ENCODE data around the gene DLEC1.

DLEC1 gene

DNA sequence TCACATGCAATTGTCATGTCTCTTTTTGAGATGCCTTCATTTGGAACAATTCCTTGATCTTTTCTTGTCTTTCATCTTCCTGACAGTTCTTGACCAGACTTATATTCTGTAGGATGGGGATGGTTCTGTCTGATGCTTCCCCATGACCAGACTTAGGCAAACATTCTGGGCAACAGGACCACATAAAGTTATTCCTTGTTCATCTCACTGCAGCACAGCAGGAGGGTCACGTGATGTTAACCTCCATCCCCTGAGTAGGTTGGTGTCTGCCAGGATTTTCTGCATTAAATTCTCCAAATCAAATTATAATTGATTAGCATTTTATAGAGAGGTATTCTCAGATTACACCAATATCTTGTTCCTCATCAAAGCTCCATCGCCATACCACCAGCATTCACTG is 7.8 kb downstream of the DLEC1 start:
- no peaks in the 10 kb centered on the region for H4K20me1 ChIP-seq (ENCODE audit: insufficient read depth, low read length)
- ATAC-seq (ENCODE audit: insufficient read depth, low read depth), result no peak
- H3K79me2 ChIP-seq (ENCODE audit: insufficient read depth, low read length), result no peaks in the 10 kb centered on the region
- H3K4me1 ChIP-seq (ENCODE audit: insufficient read depth, low read length), result no peaks in the 10 kb centered on the region
- DNase-seq, result no peak
- no peak overlapping the region for H3K9ac ChIP-seq (ENCODE audit: low read depth, low read length)
- no peaks in the 10 kb centered on the region for H3K27me3 ChIP-seq (ENCODE audit: insufficient read depth, low read length, poor library complexity)
- H3K4me3 ChIP-seq (ENCODE audit: low read depth in 1 of 2, low read length in 2 of 2), result no peak overlapping the region
- no peaks in the 10 kb centered on the region for H3K36me3 ChIP-seq (ENCODE audit: insufficient read depth, low read length)
- no peaks in the 10 kb centered on the region for H3K9me3 ChIP-seq (ENCODE audit: insufficient read depth, low read length, severe bottlenecking)
- H2AFZ ChIP-seq (ENCODE audit: low read depth, low read length), result no peak overlapping the region
- no peak overlapping the region for H3K4me2 ChIP-seq (ENCODE audit: insufficient read depth, low read length)
- no peak overlapping the region for H3K27ac ChIP-seq (ENCODE audit: low read length)
- TF ChIP-seq EZH2 (IDR thresholded peaks at IDR 0.05; ENCODE audit: borderline replicate concordance, low read depth, low read length, severe bottlenecking), result no peak
- TF ChIP-seq, protein P1, sequence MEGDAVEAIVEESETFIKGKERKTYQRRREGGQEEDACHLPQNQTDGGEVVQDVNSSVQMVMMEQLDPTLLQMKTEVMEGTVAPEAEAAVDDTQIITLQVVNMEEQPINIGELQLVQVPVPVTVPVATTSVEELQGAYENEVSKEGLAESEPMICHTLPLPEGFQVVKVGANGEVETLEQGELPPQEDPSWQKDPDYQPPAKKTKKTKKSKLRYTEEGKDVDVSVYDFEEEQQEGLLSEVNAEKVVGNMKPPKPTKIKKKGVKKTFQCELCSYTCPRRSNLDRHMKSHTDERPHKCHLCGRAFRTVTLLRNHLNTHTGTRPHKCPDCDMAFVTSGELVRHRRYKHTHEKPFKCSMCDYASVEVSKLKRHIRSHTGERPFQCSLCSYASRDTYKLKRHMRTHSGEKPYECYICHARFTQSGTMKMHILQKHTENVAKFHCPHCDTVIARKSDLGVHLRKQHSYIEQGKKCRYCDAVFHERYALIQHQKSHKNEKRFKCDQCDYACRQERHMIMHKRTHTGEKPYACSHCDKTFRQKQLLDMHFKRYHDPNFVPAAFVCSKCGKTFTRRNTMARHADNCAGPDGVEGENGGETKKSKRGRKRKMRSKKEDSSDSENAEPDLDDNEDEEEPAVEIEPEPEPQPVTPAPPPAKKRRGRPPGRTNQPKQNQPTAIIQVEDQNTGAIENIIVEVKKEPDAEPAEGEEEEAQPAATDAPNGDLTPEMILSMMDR (IDR thresholded peaks at IDR 0.05; ENCODE audit: borderline replicate concordance, extremely low read depth, low read length, poor library complexity, severe bottlenecking), result no peak

DNA sequence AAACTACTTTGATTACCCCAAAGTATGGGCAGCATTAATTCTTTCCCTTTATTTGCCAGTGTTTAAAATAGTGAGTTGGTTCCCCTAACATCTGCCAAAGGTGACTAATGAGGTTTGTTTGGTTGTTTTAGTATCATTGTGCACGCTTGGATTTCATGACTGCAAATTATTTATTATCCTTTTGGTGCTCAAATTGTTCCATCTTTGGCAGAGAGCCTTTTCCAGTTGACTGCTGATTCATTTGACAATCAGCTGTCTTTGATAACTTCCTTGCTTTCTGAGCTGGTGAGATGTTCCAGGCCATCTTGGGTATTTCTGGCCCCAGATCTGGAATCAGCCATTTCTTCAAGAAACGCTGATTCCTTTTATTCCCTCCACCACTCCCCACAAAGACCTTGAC is 8.9 kb downstream of the DLEC1 start:
- no peaks in the 10 kb centered on the region for H3K79me2 ChIP-seq (ENCODE audit: insufficient read depth, low read length)
- no peaks in the 10 kb centered on the region for H3K36me3 ChIP-seq (ENCODE audit: insufficient read depth, low read length)
- no peak overlapping the region for H3K4me3 ChIP-seq (ENCODE audit: low read depth in 1 of 2, low read length in 2 of 2)
- no peak overlapping the region for H3K9ac ChIP-seq (ENCODE audit: low read depth, low read length)
- DNase-seq (no peak), ATAC-seq (ENCODE audit: insufficient read depth, low read depth) (no peak)
- no peaks in the 10 kb centered on the region for H3K27me3 ChIP-seq (ENCODE audit: insufficient read depth, low read length, poor library complexity)
- TF ChIP-seq, protein P1 (IDR thresholded peaks at IDR 0.05; ENCODE audit: borderline replicate concordance, extremely low read depth, low read length, poor library complexity, severe bottlenecking), result no peak
- TF ChIP-seq EZH2 (IDR thresholded peaks at IDR 0.05; ENCODE audit: borderline replicate concordance, low read depth, low read length, severe bottlenecking), result no peak
- H3K4me2 ChIP-seq (ENCODE audit: insufficient read depth, low read length), result no peak overlapping the region
- no peak overlapping the region for H2AFZ ChIP-seq (ENCODE audit: low read depth, low read length)
- no peak overlapping the region for H3K27ac ChIP-seq (ENCODE audit: low read length)
- H4K20me1 ChIP-seq (ENCODE audit: insufficient read depth, low read length), result no peaks in the 10 kb centered on the region
- no peaks in the 10 kb centered on the region for H3K4me1 ChIP-seq (ENCODE audit: insufficient read depth, low read length)
- no peaks in the 10 kb centered on the region for H3K9me3 ChIP-seq (ENCODE audit: insufficient read depth, low read length, severe bottlenecking)

DNA sequence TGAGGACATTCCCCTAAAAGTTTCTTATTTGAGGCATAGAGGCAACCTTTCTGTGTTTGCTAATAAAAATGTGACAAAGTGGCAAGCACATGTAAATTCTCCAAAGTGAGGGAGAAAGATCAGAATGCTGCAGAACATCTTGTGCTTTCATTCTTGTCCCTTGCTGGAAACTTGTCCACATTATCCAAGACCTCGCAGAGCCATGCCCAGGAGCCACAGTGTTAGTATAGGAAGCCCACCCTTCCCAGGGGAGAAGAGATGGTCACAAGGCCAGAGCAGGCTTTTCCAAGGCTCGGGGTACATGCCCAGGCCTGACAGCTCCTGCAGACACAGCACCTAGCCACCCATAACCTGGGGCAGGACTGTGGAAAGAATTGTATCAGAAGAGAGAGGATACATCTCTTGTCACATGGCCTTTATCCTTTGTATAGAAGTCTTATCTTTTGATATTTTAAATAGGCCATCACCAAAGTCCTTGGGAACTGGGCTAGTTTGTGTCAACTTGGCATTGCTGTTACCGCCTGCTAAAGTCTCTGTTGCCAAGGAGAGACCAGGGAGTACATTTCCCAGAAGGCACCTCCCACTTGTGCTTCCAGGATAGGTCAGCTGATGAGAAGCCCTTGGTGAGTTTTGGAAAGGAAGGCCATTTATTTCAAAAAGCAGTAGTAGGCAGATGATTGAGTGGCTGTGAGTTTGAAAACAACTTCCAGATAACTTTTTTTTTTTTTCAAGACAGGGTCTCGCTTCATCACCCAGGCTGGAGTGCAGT is 10.5 kb downstream of the DLEC1 start:
- Histone ChIP-seq H3K36me3 (ENCODE audit: insufficient read depth, low read length) (no peaks in the 10 kb centered on the region), H3K4me2 (ENCODE audit: insufficient read depth, low read length) (no peak overlapping the region), H3K27ac (ENCODE audit: low read length) (no peak overlapping the region), H4K20me1 (ENCODE audit: insufficient read depth, low read length) (no peaks in the 10 kb centered on the region), H3K4me1 (ENCODE audit: insufficient read depth, low read length) (no peaks in the 10 kb centered on the region), H3K27me3 (ENCODE audit: insufficient read depth, low read length, poor library complexity) (no peaks in the 10 kb centered on the region), H2AFZ (ENCODE audit: low read depth, low read length) (no peak overlapping the region), H3K4me3 (ENCODE audit: low read depth in 1 of 2, low read length in 2 of 2) (no peak overlapping the region), H3K9me3 (ENCODE audit: insufficient read depth, low read length, severe bottlenecking) (no peaks in the 10 kb centered on the region), H3K9ac (ENCODE audit: low read depth, low read length) (no peak overlapping the region), H3K79me2 (ENCODE audit: insufficient read depth, low read length) (no peaks in the 10 kb centered on the region)
- ATAC-seq (ENCODE audit: insufficient read depth, low read depth), result no peak
- DNase-seq, result no peak
- TF ChIP-seq EZH2 (IDR thresholded peaks at IDR 0.05; ENCODE audit: borderline replicate concordance, low read depth, low read length, severe bottlenecking), result no peak
- TF ChIP-seq, protein P1 (IDR thresholded peaks at IDR 0.05; ENCODE audit: borderline replicate concordance, extremely low read depth, low read length, poor library complexity, severe bottlenecking), result no peak
